NB4 (cell line): ENCODE measurements around the gene ENDOU.

Experiments
- DNase-seq: peaks from one replicate; pipeline ENCODE4 v3.0.0; 2010; ENCODE audit warnings: low read depth
- H3K4me3 ChIP-seq: one replicate; pipeline ENCODE4 v1.5.1; 2011; ENCODE audit warnings: mild to moderate bottlenecking, low read depth, low read length, moderate library complexity
- CTCF ChIP-seq: IDR thresholded peaks from one replicate; pipeline ENCODE4 v1.5.1; 2012; ENCODE audit warnings: low read depth, low read length
- MYC ChIP-seq: IDR thresholded peaks from 2 replicates; pipeline ENCODE4 v1.6.1; 2011; ENCODE audit warnings: low read depth, low read length
- POLR2A ChIP-seq: IDR thresholded peaks from 2 replicates; pipeline ENCODE4 v1.6.1; 2011; ENCODE audit warnings: mild to moderate bottlenecking; ENCODE audit not compliant: insufficient read length; ENCODE audit errors: extremely low read depth
- TF ChIP-seq, protein P1 (sequence below): IDR thresholded peaks from 2 replicates; pipeline ENCODE4 v1.6.1; 2011; ENCODE audit warnings: low read depth, low read length

The ENDOU gene

GRCh38 chr12:47753021-47754001 is 28.0 kb upstream of the ENDOU start:
- peak overlapping the region; percentile 50 for H3K4me3 ChIP-seq
- TF ChIP-seq POLR2A (peak; percentile 20), MYC (peak; percentile 84), CTCF (no peak)
- TF ChIP-seq, protein P1, sequence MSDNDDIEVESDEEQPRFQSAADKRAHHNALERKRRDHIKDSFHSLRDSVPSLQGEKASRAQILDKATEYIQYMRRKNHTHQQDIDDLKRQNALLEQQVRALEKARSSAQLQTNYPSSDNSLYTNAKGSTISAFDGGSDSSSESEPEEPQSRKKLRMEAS, result peak; percentile 86
- DNase-seq, result peak; percentile 92

GRCh38 chr12:47752552-47752951 is 27.3 kb upstream of the ENDOU start:
- no peak overlapping the region for H3K4me3 ChIP-seq
- TF ChIP-seq MYC, result 0 out of 2 replicates have a peak, but pooled peaks have one; percentile 13
- no peak for TF ChIP-seq POLR2A
- DNase-seq, result no peak

GRCh38 chr12:47752121-47752520 is 26.8 kb upstream of the ENDOU start:
- TF ChIP-seq, protein P1, result no peak
- TF ChIP-seq CTCF (no peak), POLR2A (no peak), MYC (no peak)
- no peak overlapping the region for H3K4me3 ChIP-seq
- no peak for DNase-seq

GRCh38 chr12:47751561-47751960 is 26.3 kb upstream of the ENDOU start:
- no peak overlapping the region for H3K4me3 ChIP-seq
- no peak for DNase-seq
- TF ChIP-seq, protein P1, result no peak
- TF ChIP-seq CTCF (no peak), POLR2A (no peak), MYC (no peak)

GRCh38 chr12:47750916-47751470 is 25.7 kb upstream of the ENDOU start:
- H3K4me3 ChIP-seq, result no peak overlapping the region
- TF ChIP-seq MYC, result no peak
- TF ChIP-seq, protein P1, result 0 out of 2 replicates have a peak, but pooled peaks have one; percentile 9
- no peak for DNase-seq

DNA sequence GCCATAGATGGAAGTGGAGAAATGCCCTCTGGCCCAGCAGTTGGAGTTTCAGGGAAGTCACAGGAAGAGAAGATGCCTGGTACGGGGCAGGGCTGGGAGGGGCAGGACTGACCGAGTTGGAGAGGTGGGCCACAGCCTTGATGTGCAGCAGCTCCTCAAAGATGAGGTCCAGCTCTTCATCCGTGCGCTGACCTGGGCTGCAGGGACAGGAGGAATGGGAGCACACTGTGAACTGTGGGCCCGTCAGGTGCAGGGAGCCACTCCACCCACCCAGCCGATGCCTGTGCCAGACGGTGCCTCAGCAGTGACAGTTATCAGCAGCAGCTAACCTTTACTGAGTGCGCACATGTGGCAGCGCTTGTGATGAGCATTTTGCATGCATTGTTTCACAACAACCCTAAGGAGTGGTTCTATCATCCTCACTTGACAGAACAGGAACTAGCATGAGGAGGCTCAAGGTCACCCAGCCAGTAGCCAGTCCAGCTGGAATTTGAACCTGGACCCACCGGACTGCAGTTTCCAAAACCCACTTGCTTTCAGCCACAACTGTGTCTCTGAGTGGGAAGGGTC is 25.0 kb upstream of the ENDOU start:
- TF ChIP-seq, protein P1, result peak; percentile 98
- TF ChIP-seq MYC (peak; percentile 98), CTCF (no peak)
- peak; percentile 84 for DNase-seq
- H3K4me3 ChIP-seq, result no peak overlapping the region
